ENCODE results near the gene TPT1.

TPT1 gene

DNA sequence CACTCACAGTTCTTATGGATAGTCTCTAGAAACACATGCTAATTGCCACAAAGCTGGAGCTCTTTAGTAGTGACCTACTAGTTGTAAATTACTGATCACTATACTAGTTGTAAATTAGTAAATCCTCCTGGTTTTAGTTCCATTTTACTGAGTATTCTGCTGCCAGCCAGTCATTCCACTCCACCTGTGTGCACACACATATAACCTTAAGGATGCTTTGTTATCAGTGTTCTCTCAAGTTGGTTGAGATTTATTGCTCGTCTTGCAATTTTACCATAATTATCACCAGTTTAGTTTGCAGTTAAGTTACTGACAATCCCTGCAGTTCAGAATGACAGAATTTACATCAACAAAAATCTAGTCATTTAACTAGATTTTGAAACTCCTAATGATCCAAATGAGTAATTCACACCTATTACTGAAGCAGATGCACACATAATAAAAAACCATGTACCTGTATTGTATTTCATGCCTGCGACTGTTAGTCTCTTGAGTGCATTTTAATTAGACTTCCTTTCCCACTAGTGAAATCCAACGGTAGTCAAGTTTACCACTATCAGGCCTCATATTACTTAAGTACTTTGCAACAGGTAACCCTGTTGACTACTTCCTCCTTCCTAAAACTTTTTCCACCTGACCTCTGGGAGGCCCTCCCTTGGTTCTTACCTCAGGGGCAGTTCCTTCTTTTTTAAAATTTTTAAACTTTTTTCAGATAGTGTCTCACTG is 7.6 kb downstream of the TPT1 start:
- no peak overlapping the region for H3K27ac ChIP-seq (ENCODE audit: low read depth, low read length)

DNA sequence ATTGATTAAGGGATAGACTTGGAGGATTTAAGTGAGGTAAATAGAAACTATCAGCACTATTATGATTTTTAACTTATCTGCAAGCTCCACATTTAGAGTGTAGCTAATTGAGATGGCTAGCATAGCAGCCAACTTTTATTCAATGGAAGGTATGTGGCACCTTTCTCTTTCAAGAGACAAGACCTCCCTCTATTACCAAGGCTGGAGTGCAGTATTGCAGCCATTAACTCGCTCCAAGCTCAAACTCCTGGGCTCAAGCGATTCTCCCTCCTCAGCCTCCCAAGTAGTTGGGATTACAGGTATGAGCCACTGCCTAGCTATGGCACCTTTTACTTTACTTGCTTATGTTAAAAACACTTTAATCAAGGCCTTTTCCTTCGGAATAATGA is 8.2 kb downstream of the TPT1 start:
- no peak overlapping the region for H3K4me2 ChIP-seq (ENCODE audit: low read depth, low read length, poor library complexity, severe bottlenecking)
- H4K20me1 ChIP-seq (ENCODE audit: low read depth, low read length), result peaks cover 40% of the 10 kb centered on the region
- no peak overlapping the region for H3K27ac ChIP-seq (ENCODE audit: low read depth, low read length)
- H3K9ac ChIP-seq (ENCODE audit: low read length), result no peak overlapping the region
- H3K79me2 ChIP-seq (ENCODE audit: insufficient read depth, low read length), result peaks cover 6% of the 10 kb centered on the region
- H3F3A ChIP-seq (ENCODE audit: insufficient read depth), result peaks cover 72% of the 10 kb centered on the region
- no peak for TF ChIP-seq EZH2phosphoT487 (conservative IDR thresholded peaks at IDR 0.05; ENCODE audit: low read length)
- TF ChIP-seq, protein P1, sequence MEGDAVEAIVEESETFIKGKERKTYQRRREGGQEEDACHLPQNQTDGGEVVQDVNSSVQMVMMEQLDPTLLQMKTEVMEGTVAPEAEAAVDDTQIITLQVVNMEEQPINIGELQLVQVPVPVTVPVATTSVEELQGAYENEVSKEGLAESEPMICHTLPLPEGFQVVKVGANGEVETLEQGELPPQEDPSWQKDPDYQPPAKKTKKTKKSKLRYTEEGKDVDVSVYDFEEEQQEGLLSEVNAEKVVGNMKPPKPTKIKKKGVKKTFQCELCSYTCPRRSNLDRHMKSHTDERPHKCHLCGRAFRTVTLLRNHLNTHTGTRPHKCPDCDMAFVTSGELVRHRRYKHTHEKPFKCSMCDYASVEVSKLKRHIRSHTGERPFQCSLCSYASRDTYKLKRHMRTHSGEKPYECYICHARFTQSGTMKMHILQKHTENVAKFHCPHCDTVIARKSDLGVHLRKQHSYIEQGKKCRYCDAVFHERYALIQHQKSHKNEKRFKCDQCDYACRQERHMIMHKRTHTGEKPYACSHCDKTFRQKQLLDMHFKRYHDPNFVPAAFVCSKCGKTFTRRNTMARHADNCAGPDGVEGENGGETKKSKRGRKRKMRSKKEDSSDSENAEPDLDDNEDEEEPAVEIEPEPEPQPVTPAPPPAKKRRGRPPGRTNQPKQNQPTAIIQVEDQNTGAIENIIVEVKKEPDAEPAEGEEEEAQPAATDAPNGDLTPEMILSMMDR (IDR thresholded peaks at IDR 0.05; ENCODE audit: insufficient read depth, low read length, poor library complexity, severe bottlenecking), result no peak
- no peak overlapping the region for H2AFZ ChIP-seq (ENCODE audit: low read depth, low read length, severe bottlenecking)
- H3K4me3 ChIP-seq (ENCODE audit: insufficient read depth, low read length, poor library complexity, severe bottlenecking), result no peak overlapping the region
- H3K9me3 ChIP-seq (ENCODE audit: insufficient read depth, low read length), result no peaks in the 10 kb centered on the region
- H3K27me3 ChIP-seq (ENCODE audit: low read length), result no peaks in the 10 kb centered on the region
- H3K9me2 ChIP-seq (replicated peaks; ENCODE audit: insufficient read depth, low read length), result no peaks in the 10 kb centered on the region
- peaks cover 20% of the 10 kb centered on the region for H3K36me3 ChIP-seq (ENCODE audit: low read length)

More for the DNA sequence above, 7.6 kb downstream of the TPT1 start:
- no peaks in the 10 kb centered on the region for H3K9me3 ChIP-seq (ENCODE audit: insufficient read depth, low read length)
- no peaks in the 10 kb centered on the region for H3K9me2 ChIP-seq (replicated peaks; ENCODE audit: insufficient read depth, low read length)
- no peak overlapping the region for H2AFZ ChIP-seq (ENCODE audit: low read depth, low read length, severe bottlenecking)
- H3K4me2 ChIP-seq (ENCODE audit: low read depth, low read length, poor library complexity, severe bottlenecking), result no peak overlapping the region
- H3K79me2 ChIP-seq (ENCODE audit: insufficient read depth, low read length), result peaks cover 11% of the 10 kb centered on the region
- H4K20me1 ChIP-seq (ENCODE audit: low read depth, low read length), result peaks cover 46% of the 10 kb centered on the region
- no peak overlapping the region for H3K4me3 ChIP-seq (ENCODE audit: insufficient read depth, low read length, poor library complexity, severe bottlenecking)
- TF ChIP-seq, protein P1 (IDR thresholded peaks at IDR 0.05; ENCODE audit: insufficient read depth, low read length, poor library complexity, severe bottlenecking), result no peak
- TF ChIP-seq EZH2phosphoT487 (conservative IDR thresholded peaks at IDR 0.05; ENCODE audit: low read length), result no peak
- H3K27me3 ChIP-seq (ENCODE audit: low read length), result no peaks in the 10 kb centered on the region
- H3K36me3 ChIP-seq (ENCODE audit: low read length), result peaks cover 26% of the 10 kb centered on the region
- H3K9ac ChIP-seq (ENCODE audit: low read length), result no peak overlapping the region
- H3F3A ChIP-seq (ENCODE audit: insufficient read depth), result peaks cover 78% of the 10 kb centered on the region

DNA sequence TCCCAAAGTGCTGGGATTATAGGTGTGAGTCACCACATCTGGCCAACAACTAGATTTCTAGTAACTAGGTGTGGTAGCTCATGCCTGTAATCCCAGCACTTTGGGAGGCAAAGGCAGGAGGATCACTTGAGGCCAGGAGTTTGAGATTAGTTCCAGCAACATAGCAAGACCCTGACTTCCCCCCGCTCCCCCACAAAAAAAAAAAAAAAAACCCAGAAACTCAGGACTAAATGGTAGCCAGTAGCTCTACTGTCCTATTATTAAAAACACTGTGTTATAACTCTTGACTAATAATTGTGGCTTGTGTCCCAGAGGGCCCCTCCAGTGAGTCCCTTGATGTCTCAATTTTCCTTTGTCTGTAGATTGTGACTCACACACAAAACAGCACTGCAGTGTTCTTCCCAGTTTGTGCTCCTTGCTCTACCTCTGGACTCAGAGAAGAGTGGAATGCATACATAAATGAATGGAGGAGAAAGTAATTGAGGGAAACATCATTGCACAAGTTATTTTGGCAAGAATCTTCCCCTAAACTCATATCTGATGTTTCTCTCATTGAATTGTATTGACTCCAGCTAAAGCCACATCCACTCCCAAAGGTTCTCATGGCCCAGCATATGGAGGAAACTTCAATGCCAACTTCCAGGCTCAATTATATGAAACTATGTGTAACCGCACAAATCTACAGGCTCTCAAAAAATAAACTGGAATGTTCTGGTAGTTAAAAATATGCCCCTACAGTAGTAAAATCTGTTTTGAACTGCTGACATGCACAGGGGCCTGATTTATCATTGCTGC is 8.8 kb downstream of the TPT1 start:
- Histone ChIP-seq H2AFZ (ENCODE audit: low read depth, low read length, severe bottlenecking) (no peak overlapping the region), H3K9ac (ENCODE audit: low read length) (no peak overlapping the region), H3F3A (ENCODE audit: insufficient read depth) (peaks cover 66% of the 10 kb centered on the region), H3K4me2 (ENCODE audit: low read depth, low read length, poor library complexity, severe bottlenecking) (no peak overlapping the region), H3K9me3 (ENCODE audit: insufficient read depth, low read length) (no peaks in the 10 kb centered on the region), H3K27ac (ENCODE audit: low read depth, low read length) (no peak overlapping the region), H3K27me3 (ENCODE audit: low read length) (no peaks in the 10 kb centered on the region), H4K20me1 (ENCODE audit: low read depth, low read length) (peaks cover 34% of the 10 kb centered on the region), H3K79me2 (ENCODE audit: insufficient read depth, low read length) (no peaks in the 10 kb centered on the region), H3K36me3 (ENCODE audit: low read length) (peaks cover 14% of the 10 kb centered on the region), H3K9me2 (replicated peaks; ENCODE audit: insufficient read depth, low read length) (no peaks in the 10 kb centered on the region), H3K4me3 (ENCODE audit: insufficient read depth, low read length, poor library complexity, severe bottlenecking) (no peak overlapping the region)
- no peak for TF ChIP-seq EZH2phosphoT487 (conservative IDR thresholded peaks at IDR 0.05; ENCODE audit: low read length)

DNA sequence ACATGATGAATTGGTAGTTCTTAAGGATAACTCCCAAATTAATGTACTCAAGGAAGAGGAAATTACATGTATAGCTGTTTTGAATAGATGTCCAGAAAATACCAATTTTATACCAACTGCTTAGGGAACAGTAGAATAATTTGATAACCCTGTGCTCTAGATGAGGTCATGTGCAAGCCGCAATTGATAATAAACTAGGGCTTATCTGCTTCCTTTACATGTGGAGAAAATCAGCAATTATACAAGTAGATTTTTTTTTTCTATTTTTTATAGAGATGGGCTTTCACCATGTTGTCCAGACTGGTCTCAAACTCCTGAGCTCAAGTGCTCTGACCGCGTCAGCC is 9.3 kb downstream of the TPT1 start:
- no peaks in the 10 kb centered on the region for H3K9me2 ChIP-seq (replicated peaks; ENCODE audit: insufficient read depth, low read length)
- H3K9me3 ChIP-seq (ENCODE audit: insufficient read depth, low read length), result no peaks in the 10 kb centered on the region
- H2AFZ ChIP-seq (ENCODE audit: low read depth, low read length, severe bottlenecking), result no peak overlapping the region
- TF ChIP-seq, protein P1 (IDR thresholded peaks at IDR 0.05; ENCODE audit: insufficient read depth, low read length, poor library complexity, severe bottlenecking), result no peak
- no peak for TF ChIP-seq EZH2phosphoT487 (conservative IDR thresholded peaks at IDR 0.05; ENCODE audit: low read length)
- no peak overlapping the region for H3K4me2 ChIP-seq (ENCODE audit: low read depth, low read length, poor library complexity, severe bottlenecking)
- H3K79me2 ChIP-seq (ENCODE audit: insufficient read depth, low read length), result no peaks in the 10 kb centered on the region
- H3K9ac ChIP-seq (ENCODE audit: low read length), result no peak overlapping the region
- H3K4me3 ChIP-seq (ENCODE audit: insufficient read depth, low read length, poor library complexity, severe bottlenecking), result no peak overlapping the region
- no peak overlapping the region for H3K27ac ChIP-seq (ENCODE audit: low read depth, low read length)
- H3K36me3 ChIP-seq (ENCODE audit: low read length), result peaks cover 10% of the 10 kb centered on the region
- peaks cover 61% of the 10 kb centered on the region for H3F3A ChIP-seq (ENCODE audit: insufficient read depth)
- H4K20me1 ChIP-seq (ENCODE audit: low read depth, low read length), result peaks cover 29% of the 10 kb centered on the region
- H3K27me3 ChIP-seq (ENCODE audit: low read length), result no peaks in the 10 kb centered on the region
